ENCODE measurements around the gene TNRC6B. TPM values are rescaled to one million over a fixed set of nuclear protein-coding genes. Genes with fewer than 3 reads are reported as not detected.
A peak's percentile ranks its signal among the peaks of the same experiment; 100 is the strongest.
"Not testable (repeated sequence)": the region's sequence is repeated elsewhere in the genome, so short reads cannot be mapped to it uniquely, and the experiment has no call there.

Gene TNRC6B
- polyA plus RNA-seq, 12 donors = 8.3 to 93.8 (median 10.7) TPM

DNA sequence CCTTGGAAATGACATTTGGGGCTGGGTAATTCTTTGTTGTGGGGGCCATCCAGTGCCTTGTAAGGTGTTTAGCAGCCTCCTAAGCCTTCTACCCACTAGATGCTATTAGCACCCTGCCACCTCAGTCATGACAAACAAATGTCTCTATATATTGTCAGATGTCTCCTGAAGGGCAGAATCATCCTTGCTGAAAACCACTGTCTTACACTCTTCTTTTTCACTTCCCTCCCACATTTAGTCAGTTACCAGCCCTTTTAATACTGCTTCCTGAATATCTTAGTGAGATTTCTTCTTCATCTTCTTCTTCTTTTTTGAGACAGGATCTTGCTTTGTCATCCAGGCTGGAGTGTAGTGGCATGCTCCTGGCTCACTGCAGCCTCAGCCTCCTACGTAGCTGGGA, 33.1 kb downstream of the TNRC6B start:
- DNase-seq = no peak

DNA sequence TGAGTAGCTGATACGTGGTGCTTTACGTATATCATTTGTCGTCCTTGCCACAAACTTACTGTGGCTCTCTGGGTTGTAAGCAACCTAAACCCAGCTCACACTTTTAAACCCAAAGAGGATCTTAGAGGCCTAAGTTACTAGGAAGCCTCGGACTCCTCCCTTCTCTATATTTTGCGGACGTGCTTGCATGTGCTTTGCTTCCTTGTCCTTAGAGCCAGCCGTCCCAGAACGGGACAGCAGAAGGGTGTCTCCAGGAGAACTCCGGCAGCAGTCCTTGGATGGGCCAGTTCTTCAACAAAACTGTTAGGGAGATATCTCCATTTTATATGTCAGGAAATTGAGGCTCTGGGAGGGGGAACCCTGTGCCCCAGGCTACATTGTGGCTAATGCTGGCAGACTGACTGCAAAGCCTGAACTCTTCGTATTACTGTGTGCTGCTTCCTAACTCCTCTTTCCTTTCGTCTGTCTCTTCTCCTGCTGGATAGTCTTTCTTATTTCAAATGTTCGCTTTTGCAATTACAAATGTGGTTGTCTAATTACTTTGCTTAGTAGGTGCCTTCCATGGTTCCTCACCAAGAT, 33.8 kb downstream of the TNRC6B start:
- DNase-seq = no peak

DNA sequence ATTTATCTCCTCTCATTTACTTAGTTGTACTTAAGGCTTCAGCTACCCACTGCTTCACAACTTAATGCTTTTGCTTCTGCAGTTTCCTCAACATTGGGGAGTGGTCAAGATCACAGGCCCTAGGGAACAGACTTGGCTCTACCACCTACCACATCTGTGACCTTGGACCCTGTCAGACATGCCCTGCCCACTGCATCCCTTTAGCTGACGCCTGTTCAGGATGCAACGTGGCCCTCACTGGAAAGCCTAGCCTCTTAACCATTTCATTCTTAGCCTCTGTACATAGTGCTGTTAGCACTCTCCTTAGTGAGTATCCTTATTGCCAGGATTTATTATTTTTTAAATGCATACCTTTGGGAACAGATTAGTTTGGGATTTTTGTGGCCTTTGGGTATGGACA, 34.4 kb downstream of the TNRC6B start:
- peak; percentile 53 for DNase-seq

DNA sequence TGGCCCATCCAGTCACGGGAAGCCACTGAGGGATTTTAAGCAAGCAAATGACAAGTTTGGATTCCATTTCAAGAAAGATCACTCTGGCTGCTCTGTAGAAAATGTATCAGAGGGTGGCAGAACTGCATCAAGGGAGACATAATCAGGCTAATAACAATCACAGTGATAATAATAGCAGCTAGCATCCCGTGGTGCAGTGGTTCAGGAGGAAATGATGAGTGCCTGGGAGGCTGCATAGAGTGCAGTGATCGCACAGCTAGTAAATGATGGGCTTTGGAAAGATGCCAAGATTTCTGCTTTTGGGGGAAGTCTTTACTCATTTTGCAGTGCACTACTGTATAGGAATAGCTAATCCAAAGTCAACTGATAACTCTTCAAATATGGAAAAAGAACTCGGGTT, 35.8 kb downstream of the TNRC6B start:
- no peak for DNase-seq

DNA sequence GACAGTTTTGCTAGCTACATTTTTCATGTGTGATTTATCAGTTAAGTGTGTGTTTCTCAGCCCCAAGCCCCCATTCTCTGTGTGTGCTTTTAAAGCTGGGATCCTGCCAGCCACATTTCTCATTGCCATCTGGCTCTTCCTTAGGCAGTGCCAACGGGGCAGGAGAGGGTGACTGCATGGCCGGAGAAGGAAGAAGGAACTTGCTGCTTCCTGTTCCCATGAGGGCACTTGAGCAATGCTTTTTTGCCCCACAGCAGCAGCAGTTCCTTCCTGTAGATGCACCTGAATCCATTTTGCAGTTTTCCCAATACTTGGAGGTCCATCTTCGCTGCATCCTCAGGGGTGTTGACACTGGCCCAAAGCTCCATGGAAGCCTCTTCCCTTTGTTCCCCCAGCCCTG, 37.5 kb downstream of the TNRC6B start:
- DNase-seq = no peak

DNA sequence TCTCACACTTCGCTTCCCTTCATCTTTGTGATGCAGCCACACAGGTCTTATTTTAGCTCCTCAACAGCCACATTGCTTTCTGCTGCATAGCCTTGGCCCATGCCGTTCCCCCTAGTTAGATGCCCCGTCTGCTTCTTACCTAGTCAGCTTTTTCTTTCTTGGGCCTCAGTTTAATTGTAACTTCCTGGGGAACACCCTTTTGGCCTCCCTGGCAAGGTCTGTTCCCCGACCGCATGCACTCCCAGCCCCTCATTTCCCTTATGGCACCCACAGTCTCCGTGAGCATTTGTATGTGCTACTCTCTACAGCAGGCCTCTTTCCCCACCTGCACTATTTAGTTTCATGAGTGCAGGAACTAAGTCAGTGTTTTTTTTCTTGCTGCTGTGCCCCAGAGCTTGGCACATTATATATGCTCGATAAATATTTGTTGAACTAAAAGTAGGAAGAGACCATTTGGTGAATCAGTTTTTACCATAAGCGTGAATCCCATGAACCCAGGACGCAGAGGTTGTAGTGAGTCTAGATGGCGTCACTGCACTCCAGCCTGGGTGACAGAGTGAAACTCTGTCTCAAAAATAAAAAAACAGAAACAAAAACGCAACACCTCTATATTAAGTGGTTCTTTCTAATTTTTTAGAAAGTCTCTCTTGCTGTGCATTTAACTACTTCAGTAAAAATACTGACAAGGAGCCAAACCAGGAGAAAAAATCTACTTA, 38.5 kb downstream of the TNRC6B start:
- DNase-seq = no peak

DNA sequence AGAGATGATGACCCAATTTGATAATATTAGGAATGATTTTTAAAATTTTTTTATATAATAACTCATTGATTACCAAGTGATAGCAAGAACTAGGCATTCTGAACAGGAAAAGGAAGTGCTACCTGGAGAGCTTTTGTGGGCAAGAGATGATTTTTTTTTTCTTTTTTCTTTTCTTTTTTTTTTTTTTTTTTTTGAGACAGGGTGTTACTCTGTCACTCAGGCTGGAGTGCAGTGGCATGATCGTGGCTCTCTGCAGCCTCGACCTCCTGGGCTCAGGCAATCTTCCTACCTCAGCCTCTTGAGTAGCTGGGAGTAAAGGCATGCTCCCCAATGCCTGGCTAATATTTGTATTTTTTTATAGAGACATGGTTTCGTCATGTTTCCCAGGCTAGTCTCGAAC, 40.4 kb downstream of the TNRC6B start:
- no peak for DNase-seq

DNA sequence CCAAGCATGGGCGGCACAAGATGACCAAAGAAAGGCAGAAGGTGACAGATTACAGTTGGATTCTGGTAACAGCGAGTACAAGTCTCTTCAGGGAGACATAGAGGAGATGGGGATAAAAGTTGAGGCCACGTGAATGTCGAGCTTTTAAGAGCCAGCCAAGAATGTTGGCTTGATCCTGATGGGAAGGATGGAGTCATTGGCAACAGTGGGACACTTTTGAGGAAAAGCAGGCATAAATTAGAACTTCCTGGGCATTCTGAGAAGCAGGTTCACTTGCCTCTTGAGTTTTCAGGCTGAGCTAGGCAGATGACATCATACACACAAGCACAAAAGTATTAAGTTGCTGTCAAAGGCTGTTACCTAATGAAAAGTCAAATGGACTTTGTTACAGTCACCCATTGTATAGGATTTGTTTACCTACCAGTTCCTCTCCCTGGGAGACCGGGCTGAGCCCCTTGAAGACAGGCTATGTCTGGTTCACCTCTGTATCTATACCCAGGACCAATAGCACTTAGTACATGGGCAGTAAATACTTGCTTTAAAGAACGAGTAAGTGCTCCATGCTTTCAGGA, 41.1 kb downstream of the TNRC6B start:
- no peak for DNase-seq

DNA sequence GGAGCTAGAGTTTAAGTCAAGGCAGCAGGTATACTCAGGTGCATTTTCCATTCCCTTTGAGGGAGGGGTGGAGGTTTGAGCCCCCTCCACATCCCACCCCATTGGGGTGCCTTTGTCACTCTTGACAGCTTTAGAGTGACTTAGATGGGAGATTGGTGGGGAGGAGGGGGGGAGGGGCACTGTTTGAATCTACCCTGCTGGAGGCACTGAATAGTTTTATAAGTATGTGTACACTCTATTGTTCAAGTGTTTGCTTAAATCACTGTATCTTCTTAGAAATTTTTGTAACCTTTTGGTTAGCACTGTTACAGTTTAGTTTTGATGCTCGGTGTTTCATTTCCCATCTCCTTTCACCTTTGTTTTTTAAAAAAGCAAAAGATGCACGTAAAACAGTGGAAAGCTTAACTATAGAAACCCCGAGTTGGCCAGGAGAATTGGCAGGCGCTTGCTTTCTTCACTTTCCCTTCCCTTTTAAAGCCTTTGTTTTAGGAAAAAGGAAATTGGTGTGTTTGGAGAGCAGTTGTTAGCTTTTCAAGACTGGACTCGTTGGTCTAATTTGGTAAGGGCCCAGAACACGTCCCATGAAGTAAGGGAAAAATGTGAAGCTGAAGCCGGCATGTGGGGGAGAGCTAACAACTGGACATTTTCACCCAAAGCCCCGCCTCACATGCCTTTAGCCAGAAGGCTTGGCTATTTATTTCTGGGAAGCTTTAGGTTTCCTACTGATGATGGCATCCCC, 42.8 kb downstream of the TNRC6B start:
- peak; percentile 55 for DNase-seq

DNA sequence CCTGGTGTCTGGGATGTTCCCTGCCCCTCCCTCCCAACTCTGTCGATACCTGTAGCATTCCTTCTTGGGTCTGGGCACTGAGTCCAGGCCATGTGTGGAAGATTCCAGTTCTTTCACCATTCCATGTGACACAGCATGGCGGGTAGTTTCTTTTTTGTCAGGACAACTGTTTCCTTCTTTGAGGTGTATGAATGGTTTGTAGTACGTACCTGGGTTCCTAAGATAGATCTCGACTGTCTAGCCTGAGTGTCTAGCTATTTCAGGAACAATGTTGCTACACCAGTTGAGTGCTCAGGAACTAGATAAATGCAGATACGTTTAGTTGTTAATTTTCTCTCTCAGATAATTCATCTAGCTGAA, 43.3 kb downstream of the TNRC6B start:
- no peak for DNase-seq

DNA sequence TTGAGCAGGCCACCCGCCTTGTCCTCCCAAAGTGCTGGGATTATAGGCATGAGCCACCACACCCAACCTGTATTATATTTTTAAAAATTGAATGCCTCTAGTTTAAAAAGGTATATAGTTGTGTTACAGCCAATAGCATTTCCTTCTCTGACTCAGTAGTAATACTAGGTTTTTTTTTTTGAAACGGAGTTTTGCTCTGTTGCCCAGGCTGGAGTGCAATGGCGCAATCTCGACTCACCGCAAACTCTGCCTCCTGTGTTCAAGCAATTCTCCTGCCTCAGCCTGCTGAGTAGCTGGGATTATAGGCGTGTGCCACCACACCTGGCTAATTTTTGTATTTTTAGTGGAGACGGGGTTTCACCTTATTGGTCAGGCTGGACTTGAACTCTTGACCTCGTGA, 45.3 kb downstream of the TNRC6B start:
- DNase-seq = not testable (repeated sequence)

DNA sequence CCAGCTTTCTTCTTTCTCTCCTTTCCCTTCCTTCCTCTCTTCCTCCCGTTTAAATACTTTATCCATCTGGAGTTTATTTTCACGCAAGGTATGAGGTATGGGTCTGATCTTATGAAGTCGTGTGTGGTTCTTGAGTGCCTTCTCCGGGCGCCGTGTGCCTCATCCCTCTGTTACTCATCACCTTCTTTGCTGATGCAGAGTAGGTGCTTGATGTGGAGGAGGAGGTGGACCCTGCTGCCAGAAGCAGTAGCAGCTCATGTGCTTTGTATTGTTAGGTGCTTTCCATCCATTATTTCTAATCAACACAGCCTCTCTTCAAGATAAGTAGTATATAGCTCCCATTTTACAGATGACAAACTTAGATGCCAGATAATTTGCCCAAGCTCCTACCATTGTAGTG, 47.0 kb downstream of the TNRC6B start:
- DNase-seq = no peak

DNA sequence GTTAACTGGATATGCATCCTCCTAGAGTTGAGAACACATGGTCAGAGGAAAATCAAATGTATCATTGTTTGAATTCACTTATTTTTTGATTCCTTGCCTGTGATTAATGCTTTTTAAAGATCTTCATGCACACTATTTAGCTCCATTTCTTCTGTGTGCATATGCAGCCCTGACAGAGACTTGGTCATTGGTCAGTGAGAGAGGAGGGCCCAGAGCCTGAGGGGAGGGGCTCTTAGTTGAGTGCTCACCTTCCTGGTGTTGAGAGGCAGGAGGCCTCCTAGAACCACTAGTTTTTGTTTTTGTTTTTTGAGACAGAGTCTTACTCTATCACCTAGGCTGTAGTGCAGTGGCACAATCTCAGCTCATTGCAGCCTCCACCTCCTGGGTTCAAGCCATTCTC, 48.9 kb downstream of the TNRC6B start:
- DNase-seq = no peak

DNA sequence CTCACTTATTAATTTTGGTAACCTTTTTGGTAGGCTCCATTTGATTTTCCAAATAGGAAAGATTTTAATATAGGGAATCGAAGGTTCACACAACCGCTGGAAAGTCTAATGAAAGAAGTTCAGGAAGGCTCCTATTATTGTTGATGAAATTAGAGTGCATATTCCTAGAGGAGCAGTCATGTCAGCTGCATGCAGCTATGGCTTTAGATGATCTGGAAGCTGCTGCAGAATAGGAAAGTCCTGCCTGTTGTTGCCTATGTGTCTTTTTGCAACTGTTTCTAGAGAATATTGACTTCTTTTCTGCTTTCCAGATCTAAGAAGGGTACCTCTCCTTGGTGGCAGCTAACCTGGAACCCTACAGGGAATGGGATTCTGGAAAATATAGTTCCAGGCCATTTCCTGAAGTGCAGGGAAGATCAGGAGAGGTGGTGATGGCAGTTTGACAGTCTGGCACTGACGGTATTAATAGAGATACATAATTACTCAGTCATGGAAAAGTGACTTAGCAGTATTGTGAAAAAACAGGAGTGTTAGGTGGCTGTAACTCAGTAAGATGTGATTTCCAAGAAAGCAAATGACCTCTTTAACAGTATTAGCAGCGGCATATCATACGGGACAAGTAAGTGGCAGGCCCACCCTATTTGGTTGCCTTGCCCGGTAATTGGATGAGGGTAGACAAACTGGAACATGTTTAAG, 54.0 kb downstream of the TNRC6B start:
- DNase-seq = no peak

DNA sequence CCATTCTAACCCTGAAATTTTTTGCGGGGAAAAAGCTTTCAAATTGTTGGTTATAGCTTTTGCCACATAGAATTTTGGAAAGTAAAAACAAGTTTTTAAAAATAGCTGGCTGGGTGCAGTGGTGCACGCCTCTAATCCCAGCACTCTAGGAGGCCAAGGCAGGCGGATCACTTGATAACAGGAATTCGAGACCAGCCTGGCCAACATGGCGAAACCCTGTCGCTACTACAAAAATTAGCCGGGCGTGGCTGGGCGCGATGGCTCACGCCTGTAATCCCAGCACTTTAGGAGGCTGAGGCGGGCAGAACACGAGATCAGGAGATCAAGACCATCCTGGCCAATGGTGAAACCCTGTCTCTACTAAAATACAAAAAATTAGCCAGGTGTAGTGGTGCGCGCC, 54.9 kb downstream of the TNRC6B start:
- no peak for DNase-seq

DNA sequence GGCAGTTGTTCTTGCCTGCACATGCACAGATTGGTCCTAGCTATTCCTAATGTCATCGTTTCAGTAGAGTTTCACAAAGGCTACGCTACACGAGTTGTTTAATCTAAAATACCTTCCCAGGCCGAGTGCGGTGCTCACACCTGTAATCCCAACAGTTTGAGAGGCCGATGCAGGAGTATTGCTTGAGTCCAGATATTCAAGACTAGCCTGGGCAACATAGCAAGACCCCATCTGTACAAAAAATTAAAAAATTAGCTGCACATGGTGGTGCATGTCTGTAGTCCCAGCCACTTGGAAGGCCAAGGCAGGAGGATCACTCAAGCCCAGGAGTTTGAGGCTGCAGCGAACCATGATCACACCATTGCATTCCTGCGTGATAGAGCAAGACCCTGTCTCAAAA, 56.2 kb downstream of the TNRC6B start:
- DNase-seq = no peak

DNA sequence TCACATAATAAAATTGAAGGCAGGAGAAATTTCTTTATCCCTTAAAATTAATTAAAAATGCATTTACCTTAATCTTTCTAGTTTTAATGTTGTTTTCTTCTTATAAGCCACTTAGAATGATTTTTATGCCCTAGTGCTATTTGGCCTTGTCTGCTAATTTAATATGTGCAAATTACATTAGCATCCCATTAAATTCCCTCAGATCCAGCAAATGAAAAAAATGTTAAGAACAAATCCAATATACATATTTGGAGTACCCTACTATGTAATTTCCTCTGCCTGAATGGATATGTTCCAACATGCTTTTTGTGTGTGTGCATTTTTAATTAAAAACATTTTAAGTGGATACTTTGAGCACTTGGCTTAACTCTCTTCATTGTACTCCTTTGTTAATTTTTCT, 56.9 kb downstream of the TNRC6B start:
- no peak for DNase-seq

DNA sequence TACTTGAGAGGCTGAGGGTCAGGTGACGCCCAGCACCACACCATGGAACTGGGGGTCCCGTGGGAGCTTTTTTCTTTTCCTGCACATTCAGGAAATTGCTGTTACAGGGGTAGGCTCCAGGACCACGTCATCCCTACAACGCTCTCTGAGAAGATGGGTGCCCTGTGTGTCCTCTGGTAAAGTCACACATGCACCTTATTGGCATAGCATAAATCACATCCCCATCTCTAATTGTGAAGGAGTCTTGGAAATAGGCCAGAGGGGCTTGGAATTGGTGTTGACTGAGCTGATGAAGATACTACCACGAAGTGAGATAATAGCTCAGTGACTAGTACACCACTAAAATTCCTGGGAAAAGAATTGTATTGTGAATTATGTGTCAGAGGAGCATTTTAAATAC, 57.6 kb downstream of the TNRC6B start:
- no peak for DNase-seq

DNA sequence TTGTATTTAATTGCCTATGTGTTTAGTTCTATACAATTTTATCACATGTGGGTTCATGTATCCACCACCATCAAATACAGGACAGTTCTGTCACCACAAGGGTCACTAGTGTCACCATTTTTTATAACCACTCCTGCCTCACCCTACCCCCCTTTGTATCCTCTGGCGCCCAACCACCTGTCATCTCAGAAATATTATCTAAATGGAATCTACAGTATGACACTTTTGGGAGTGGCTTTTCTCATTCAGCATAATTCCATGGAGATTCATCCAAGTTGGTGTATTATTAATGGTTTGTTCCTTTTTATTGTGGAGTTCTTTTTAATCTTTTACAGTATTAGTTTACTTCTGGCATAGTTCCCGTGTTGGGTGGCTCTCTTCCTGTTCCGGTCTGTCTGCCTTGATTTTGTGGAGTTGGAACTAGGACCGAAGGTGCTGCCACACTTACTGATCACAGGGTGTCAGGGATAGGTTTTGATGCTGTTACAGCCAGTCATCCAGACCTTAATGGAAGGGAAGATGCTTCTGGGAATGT, 58.5 kb downstream of the TNRC6B start:
- no peak for DNase-seq

DNA sequence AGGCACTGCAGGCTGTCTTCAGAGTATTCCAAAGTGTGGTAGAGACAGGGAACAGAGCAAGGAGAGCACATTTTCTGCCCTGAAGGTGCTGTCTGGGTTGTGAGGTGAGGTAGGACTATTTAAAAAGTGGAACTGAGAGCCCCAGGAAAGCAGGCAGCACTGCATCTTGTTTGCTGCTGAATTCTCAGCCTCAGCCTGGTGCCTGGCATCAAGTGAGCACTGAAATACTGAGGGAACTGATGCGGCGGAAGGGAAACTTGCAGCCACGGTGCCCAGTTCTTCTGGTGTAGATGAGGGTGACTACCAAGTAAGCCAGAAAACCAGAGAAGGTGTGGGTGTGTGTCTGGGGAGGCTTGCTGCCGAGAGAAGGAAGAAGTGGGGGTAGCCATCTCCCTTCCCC, 59.5 kb downstream of the TNRC6B start:
- DNase-seq = no peak

DNA sequence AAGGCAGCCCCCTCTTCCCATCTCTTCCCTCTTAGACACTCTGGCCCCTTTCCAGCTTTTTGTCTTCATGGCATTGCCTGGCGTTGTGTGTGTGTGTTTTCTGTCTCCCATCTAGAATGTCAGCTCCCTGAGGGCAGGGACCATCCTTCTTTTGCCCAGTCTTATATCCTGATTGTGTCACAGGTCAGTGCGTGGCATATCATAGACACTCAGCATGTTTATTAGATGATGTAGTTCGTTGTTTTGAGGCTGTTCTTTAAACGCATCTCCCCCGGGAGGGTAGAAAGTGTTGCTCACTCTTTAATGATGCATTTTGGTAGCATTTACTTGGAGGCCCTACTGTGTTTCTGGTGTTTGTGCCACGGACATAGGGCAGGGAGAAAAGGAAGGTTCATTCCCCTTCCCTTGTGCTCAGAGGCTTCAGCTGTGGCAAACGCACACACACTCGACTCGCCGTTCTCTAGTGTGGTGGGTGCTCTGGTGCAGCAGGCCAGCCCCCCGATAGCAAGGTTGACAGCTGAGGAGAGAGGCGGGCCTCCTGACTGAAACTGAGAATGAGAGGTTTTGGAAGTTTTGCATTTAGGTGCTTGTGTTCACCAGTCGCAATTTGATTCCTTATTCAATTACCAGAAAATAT, 60.2 kb downstream of the TNRC6B start:
- no peak for DNase-seq

Data from muscle of arm (tissue), 12 donors.